ENCODE data around the gene PRPS2. TPM values are rescaled to one million over a fixed set of nuclear protein-coding genes. Genes with fewer than 3 reads are reported as not detected.

The PRPS2 gene
- total RNA-seq, 2 donors from 2014 or later = 3.5 to 8.0 TPM

DNA sequence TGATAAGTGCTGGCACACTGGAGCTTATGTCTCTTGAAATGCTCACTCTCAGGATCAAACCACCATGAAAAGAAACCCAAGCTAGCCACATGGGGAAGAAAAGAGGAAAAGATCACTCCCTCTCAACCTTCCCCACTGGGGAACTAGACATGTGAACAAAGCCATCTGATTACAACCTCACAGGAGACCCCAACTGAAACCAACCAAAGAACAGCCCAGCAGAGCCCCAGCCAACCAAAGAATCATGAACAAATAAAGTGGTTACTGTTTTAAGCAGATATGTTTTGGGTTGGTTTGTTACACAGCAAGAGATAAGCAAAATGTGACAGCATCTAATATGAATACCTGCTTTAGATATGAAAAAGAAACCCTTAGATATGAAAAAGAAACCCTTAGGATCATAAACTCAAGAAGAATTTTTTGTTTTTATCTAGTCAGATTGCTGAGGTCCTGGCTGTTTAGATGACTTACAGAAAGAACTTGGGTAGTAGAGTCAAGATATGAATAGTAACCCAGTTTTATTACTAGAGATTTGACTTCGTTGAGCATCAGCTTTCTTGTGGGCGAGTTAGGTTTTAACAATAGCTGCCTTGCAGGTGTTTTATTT is 52.0 kb downstream of the PRPS2 start:
- no peak overlapping the region for H3K4me3 ChIP-seq
- TF ChIP-seq, protein P1, sequence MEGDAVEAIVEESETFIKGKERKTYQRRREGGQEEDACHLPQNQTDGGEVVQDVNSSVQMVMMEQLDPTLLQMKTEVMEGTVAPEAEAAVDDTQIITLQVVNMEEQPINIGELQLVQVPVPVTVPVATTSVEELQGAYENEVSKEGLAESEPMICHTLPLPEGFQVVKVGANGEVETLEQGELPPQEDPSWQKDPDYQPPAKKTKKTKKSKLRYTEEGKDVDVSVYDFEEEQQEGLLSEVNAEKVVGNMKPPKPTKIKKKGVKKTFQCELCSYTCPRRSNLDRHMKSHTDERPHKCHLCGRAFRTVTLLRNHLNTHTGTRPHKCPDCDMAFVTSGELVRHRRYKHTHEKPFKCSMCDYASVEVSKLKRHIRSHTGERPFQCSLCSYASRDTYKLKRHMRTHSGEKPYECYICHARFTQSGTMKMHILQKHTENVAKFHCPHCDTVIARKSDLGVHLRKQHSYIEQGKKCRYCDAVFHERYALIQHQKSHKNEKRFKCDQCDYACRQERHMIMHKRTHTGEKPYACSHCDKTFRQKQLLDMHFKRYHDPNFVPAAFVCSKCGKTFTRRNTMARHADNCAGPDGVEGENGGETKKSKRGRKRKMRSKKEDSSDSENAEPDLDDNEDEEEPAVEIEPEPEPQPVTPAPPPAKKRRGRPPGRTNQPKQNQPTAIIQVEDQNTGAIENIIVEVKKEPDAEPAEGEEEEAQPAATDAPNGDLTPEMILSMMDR (IDR thresholded peaks at IDR 0.05) = no peak

DNA sequence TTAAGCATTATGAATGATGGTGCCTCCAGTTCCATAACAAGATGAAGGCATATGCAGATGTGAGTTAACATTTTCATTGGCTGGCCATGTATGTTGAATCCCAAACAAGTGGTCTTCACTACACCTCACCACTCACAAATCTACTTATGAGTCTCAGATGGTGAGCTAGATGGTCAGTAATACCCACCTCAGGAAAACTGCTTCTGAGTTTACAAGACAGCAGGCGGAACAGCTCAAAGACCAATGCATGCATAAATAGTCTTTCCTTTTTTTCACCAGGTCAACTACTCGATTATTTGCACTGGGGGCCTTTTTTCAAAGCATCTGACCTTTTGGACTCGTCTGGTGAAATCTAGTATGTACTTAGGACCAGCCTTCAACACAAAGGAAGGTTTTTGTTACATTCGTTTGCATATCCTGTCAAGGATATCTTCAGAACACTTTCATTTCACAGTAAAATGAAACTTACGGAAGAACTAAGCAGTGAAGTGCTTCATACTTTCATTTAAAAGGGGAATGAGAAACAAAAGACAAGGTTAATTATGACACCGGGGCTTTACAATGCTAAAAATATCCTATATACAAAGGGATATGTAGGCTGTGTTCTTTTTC is 52.6 kb downstream of the PRPS2 start:
- Histone ChIP-seq H3K27me3 (no peaks in the 10 kb centered on the region), H3K4me3 (no peak overlapping the region), H3K4me1 (no peaks in the 10 kb centered on the region), H3K27ac (no peak overlapping the region), H3K9me3 (no peaks in the 10 kb centered on the region), H3K36me3 (no peaks in the 10 kb centered on the region)
- TF ChIP-seq, protein P1 (IDR thresholded peaks at IDR 0.05) = no peak
- DNase-seq (ENCODE audit: low spot score) = no peak

More for the DNA sequence above, 52.0 kb downstream of the PRPS2 start:
- Histone ChIP-seq H3K27me3 (no peaks in the 10 kb centered on the region), H3K27ac (no peak overlapping the region), H3K4me1 (no peaks in the 10 kb centered on the region), H3K9me3 (no peaks in the 10 kb centered on the region), H3K36me3 (no peaks in the 10 kb centered on the region)
- DNase-seq (ENCODE audit: low spot score) = no peak

- no peaks in the 10 kb centered on the region for H3K9me3 ChIP-seq
- no peak for DNase-seq (ENCODE audit: low spot score)
- H3K4me1 ChIP-seq = no peaks in the 10 kb centered on the region
- no peaks in the 10 kb centered on the region for H3K36me3 ChIP-seq
- no peaks in the 10 kb centered on the region for H3K27me3 ChIP-seq
- TF ChIP-seq, protein P1 (IDR thresholded peaks at IDR 0.05) = no peak
- H3K27ac ChIP-seq = no peak overlapping the region
- no peak overlapping the region for H3K4me3 ChIP-seq
Observed at GRCh38 chrX:12844319-12844718, 53.1 kb downstream of the PRPS2 start.

DNA sequence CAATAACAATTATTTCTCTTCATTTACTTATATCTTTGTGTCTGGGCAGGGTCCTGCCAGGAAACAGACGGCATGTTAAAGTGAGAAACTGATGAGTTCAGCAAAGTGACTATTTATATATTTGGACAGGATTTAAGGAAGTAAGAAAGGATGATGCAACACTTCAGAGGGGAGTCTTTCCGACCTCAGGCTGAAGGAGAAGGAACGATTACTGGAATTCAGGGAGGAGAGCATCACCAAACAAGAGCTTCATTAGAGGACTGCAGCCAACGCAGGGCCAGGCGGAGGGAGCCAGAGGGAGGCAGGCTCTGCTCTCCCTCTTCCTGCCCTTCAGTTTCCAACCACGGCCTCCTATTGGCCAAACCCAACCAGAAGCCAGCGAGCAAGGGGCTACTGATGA is 74.1 kb downstream of the PRPS2 start:
- Histone ChIP-seq H3K4me1 (no peaks in the 10 kb centered on the region), H3K27ac (no peak overlapping the region), H3K9me3 (peaks cover 0 to 12% of the 10 kb centered on the region in 2 donors), H3K27me3 (no peaks in the 10 kb centered on the region), H3K36me3 (no peaks in the 10 kb centered on the region), H3K4me3 (no peak overlapping the region)
- no peak for DNase-seq (ENCODE audit: low spot score)
- TF ChIP-seq, protein P1 (IDR thresholded peaks at IDR 0.05) = no peak

DNA sequence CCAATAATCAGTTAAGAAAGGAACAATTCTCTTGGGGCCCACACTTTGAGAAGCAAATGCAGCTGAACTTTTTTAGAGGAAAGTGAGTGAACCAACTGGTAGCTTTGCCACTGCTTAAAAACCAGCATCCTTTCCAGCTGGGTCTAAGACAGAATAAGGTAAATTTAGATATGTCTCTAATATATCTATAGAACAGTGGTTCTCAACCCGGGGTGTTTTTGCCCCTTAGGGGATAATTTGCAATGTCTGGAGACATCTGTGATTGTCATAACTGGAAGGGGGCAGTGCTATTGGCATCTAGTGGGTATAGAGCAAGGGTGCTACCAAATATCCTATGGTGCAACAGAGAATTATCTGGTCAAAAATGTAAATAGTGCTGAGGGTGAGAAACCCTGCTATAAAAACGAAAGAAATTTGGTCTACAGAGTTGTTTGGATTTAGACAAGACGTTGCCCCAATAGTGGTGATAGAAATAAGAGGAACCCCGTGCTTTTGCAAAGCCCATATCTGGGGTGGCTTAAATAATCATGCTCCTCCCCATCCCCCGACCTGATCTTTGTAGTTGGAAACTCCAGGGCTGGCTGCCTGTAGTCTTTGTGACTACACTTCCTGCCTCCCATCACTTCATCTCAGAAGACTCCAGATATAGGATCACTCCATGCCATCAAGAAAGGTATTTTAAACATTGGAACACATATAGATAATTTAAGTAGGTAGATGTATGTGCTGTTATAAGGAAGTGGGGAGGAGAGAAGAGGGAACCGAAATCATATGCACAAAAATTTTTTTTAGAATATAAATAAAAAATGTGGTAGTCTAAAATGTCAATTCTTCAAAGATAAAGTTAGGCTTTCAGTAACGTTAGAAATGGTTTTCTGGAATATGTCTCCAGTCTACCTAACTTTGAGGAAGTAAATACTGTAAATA is 75.5 kb downstream of the PRPS2 start, which contains the start of gene TLR7:
TLR7 (plus strand) TSS at position 622 of the 927 bp plus-strand sequence. CDS start 507 bp downstream, outside the sequence.
- Histone ChIP-seq H3K4me3 (no peak within 1 kb of the TSS), H3K27ac (no peak within 1 kb of the TSS)
- TF ChIP-seq, protein P1 (IDR thresholded peaks at IDR 0.05) = no peak

More for the DNA sequence above, 75.5 kb downstream of the PRPS2 start, which contains the start of gene TLR7:
- no peaks in the 10 kb centered on the region for H3K36me3 ChIP-seq
- no peak for DNase-seq (ENCODE audit: low spot score)
- H3K4me1 ChIP-seq = no peaks in the 10 kb centered on the region
- H3K27me3 ChIP-seq = no peaks in the 10 kb centered on the region
- peaks cover 0 to 12% of the 10 kb centered on the region in 2 donors for H3K9me3 ChIP-seq
